ENCODE measurements around the gene ESRRB. TPM values are rescaled to one million over a fixed set of nuclear protein-coding genes. Genes with fewer than 3 reads are reported as not detected.

Gene ESRRB
- total RNA-seq, 1 donor from 2014 or later, result 0.11 TPM

DNA sequence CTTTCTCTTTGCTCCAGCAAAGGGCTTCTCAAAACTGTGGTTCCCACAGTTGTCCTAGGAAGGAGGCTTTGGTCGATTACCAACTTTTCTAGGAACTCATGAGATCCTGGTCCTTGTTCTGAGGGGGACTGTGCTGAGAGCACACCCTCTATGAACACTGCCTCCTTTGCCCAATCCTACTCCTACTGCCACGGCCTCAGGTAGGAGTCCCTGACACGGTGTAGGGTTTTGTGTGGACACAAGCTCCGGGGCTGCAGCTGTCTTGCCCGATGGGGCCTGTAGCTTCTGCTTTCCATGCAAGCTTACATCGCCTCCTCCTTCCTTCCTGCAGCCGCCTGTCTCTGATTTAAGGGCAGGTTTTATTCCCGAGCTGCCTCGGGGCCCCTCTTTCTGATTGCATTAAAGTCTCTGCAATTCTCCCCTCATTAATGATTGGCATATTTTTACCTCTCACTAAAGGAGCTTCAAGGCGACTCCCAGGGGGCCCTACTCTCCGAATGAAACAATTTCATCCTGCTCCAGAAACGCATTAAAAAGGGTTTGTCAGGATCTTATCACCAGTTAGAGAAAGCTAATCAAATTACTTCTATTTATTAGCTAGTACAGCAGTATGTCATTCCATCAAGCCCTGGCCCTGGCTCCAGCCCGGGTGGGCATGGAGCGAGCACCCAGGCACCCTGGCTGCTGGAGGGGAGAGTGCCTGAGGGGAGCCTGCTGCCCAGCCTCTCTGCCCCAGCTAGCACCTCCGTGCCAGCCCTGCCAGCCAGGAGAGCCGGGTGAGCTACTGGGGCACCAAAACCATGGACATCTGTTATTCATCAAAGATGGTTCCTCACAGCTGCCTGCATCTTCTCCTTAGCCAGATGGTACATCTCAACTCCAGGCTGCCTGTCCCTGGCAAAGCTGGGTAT is 38.0 kb upstream of the ESRRB start:
- Mint-ChIP-seq H3K4me3 (no peak overlapping the region), H3K9me3 (no peaks in the 10 kb centered on the region), H3K36me3 (ENCODE audit: low read depth) (no peaks in the 10 kb centered on the region), H3K4me1 (no peaks in the 10 kb centered on the region), H3K27me3 (peaks cover 16% of the 10 kb centered on the region), H3K27ac (no peak overlapping the region)
- ATAC-seq (ENCODE audit: low read depth) (no peak), DNase-seq (no peak)
- CTCF ChIA-PET, result no interaction called here
- intact Hi-C loops (cut with micrococcal nuclease), result no loop called here
- POLR2A ChIA-PET, result no interaction called here
- TF ChIP-seq CTCF (IDR thresholded peaks at IDR 0.05), result no peak

- ChIA-PET CTCF (no interaction called here), POLR2A (no interaction called here)
- no peak for TF ChIP-seq CTCF (IDR thresholded peaks at IDR 0.05)
- intact Hi-C loops (cut with micrococcal nuclease), result no loop called here
- DNase-seq, result no peak
- H3K27ac Mint-ChIP-seq, result no peak overlapping the region
- H3K9me3 Mint-ChIP-seq, result peaks cover 3% of the 10 kb centered on the region
- no peak for ATAC-seq (ENCODE audit: low read depth)
- H3K4me1 Mint-ChIP-seq, result no peaks in the 10 kb centered on the region
- H3K27me3 Mint-ChIP-seq, result peaks cover 19% of the 10 kb centered on the region
- no peak overlapping the region for H3K4me3 Mint-ChIP-seq
- H3K36me3 Mint-ChIP-seq (ENCODE audit: low read depth), result no peaks in the 10 kb centered on the region
Observed at GRCh38 chr14:76339728-76340615, 36.0 kb upstream of the ESRRB start.

DNA sequence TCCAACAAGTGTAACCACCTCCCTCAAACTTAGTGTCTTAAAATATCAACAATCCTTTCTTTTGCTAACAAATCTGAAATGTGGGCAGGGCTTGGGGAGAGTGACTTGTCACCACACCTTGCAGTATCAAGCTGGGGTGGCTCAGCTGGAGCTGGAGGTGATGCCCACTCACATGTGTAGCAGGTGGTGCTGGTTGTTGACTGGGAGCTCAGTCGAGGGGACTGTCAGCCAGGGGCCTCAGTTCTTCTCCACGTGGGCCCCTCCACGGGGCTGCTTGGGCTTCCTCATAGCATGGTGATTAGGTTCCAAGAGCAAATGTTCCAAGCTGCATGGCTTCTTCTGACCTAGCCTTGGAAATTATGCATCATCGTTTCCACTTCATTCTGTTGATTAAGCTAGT is 32.6 kb upstream of the ESRRB start:
- intact Hi-C loops (cut with micrococcal nuclease), result no loop called here
- ChIA-PET POLR2A (no interaction called here), CTCF (no interaction called here)
- H3K9me3 Mint-ChIP-seq, result peaks cover 6% of the 10 kb centered on the region
- no peak overlapping the region for H3K4me3 Mint-ChIP-seq
- no peaks in the 10 kb centered on the region for H3K4me1 Mint-ChIP-seq
- DNase-seq (no peak), ATAC-seq (ENCODE audit: low read depth) (no peak)
- peaks cover 15% of the 10 kb centered on the region for H3K27me3 Mint-ChIP-seq
- no peaks in the 10 kb centered on the region for H3K36me3 Mint-ChIP-seq (ENCODE audit: low read depth)
- no peak for TF ChIP-seq CTCF (IDR thresholded peaks at IDR 0.05)
- no peak overlapping the region for H3K27ac Mint-ChIP-seq

DNA sequence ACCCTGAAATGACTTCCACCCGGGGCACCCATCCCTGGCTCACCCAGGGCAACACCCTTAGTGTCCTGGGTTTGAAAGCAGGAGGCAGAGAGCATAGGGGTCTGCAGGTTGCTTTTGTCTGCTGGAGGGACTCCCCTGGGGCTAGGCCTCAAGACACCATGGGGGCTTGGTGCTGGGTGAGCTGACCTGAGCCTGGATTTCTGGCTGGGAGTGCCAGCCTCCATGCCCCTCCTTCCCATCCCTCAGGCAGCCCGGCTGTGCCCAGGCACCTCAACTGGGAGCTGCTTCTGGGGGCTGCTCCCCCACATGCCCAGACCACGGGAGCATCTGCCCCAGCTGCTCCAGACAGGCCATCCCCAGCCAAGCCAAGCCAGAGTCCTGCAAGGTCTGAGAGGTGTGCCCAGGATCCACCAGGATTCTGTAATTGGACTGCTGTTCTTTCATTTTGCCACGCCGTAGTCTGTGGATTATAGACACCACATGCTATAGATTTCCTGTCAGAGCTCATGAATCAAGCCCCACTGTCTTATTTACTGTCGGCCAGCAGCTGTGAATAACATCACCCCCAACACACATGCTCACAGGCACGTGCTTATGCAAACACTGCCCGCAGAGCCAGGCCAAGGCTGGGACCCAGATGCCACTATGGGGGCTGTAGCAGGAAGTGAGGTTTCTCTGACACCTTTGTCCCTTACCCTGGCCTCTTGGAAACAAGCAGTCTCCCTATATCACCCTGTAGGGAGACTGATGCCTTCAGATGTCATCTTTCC is 29.4 kb upstream of the ESRRB start:
- no peak for TF ChIP-seq CTCF (IDR thresholded peaks at IDR 0.05)
- peaks cover 24% of the 10 kb centered on the region for H3K27me3 Mint-ChIP-seq
- H3K4me3 Mint-ChIP-seq, result no peak overlapping the region
- no peaks in the 10 kb centered on the region for H3K4me1 Mint-ChIP-seq
- DNase-seq (no peak), ATAC-seq (ENCODE audit: low read depth) (no peak)
- H3K9me3 Mint-ChIP-seq, result peaks cover 6% of the 10 kb centered on the region
- intact Hi-C loops (cut with micrococcal nuclease), result no loop called here
- POLR2A ChIA-PET, result no interaction called here
- no peak overlapping the region for H3K27ac Mint-ChIP-seq
- CTCF ChIA-PET, result no interaction called here
- H3K36me3 Mint-ChIP-seq (ENCODE audit: low read depth), result no peaks in the 10 kb centered on the region
